Measurements from ENCODE around the gene HM13. TPM values are rescaled to one million over a fixed set of nuclear protein-coding genes. Genes with fewer than 3 reads are reported as not detected.

Gene HM13
- total and polyA plus RNA-seq, 2 of the 13 experiments (the other 11 are each of a cell fraction or from before 2014, with no cell fraction given) = 118 to 243 TPM

DNA sequence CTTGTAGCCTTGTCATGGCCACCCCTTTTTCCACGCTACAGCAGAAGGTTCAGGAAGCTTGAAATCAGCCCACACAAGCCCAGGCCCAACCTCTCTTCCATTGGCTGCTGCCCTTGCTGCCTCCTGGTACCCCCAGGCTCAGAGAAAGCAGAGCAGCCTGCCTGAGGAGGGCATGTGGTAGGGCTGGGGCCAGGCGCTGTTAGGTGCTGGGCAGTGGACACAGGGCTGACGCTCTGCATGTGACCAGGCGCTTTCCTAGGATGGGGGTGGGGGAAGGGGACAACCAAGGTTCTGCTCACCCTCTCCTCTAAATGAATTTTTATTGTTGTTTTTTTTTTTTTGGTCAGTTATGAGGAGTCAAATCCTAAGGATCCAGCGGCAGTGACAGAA lies 54.5 kb downstream of the HM13 start:
- Histone ChIP-seq H3K9me3 (ENCODE audit: low read length) (no peaks in the 10 kb centered on the region), H4K20me1 (ENCODE audit: insufficient read depth, low read length) (no peaks in the 10 kb centered on the region), H3K27ac (ENCODE audit: extremely low read length, insufficient read depth, low read length) (peak overlapping the region; percentile 57), H3K27me3 (ENCODE audit: control insufficient read depth in 1 of 2, insufficient read depth in 2 of 2, low read length in 2 of 2) (no peaks in the 10 kb centered on the region; a peak in 1 of 5 replicates), H3K4me1 (ENCODE audit: insufficient read depth, low read length) (peaks cover 49% of the 10 kb centered on the region), H3K9ac (ENCODE audit: insufficient read depth, low read depth, low read length) (no peak overlapping the region), H2AFZ (ENCODE audit: low read length) (no peak overlapping the region), H3K4me2 (ENCODE audit: low read depth, low read length) (no peak overlapping the region), H3K79me2 (ENCODE audit: insufficient read depth, low read length) (peaks cover 9% of the 10 kb centered on the region), H3K4me3 (replicated peaks in 1 of 3; ENCODE audit: insufficient read depth in 1 of 3, low read depth in 2 of 3, low read length in 3 of 3) (no peak overlapping the region), H3K36me3 (replicated peaks in 1 of 2; ENCODE audit: control insufficient read depth in 1 of 2, insufficient read depth in 2 of 2, low read length in 2 of 2) (peaks cover 33 to 39% of the 10 kb centered on the region in 2 experiments)
- no TSS peak for BruUV-seq (replicated peaks)
- DNase-seq (ENCODE audit: low spot score) (no peak), ATAC-seq (no peak; the same call in 2 of the 3 replicates), FAIRE-seq (no peak)
- intact Hi-C loops (cut with micrococcal nuclease; ENCODE audit: unreplicated experiment) = loop anchor here (1.0 kb wide), 3 partner anchors 8 to 44 kb away; no protein-coding TSS in a partner anchor
- in situ Hi-C loops (cut with HindIII; ENCODE audit: extremely low pct_ligation_motif_present, low pct_unique_long_range_greater_than_20kb) = loop anchor here (10.0 kb wide), 1 partner anchor 156 kb away; the partner anchor contains the start of gene BCL2L1
- POLR2A ChIA-PET = interaction anchor here (0.7 to 16.4 kb wide), 9 partner anchors 9 to 158 kb away, joined by 3 to 1427 read pairs (median 7); partner anchors contain the start of gene ID1
- WGBS (ENCODE audit: low lambda C conversion rate) = 92% methylated on average over 5 of the region's 5 CpGs
- CTCF ChIA-PET (ENCODE audit: low intra/inter-chr PET ratio, low total read pairs) = interaction anchor here (1.0 to 7.7 kb wide), 5 partner anchors 8 to 51 kb away, joined by 4 to 335 read pairs (median 11); no protein-coding TSS in a partner anchor
- peak; percentile 5; the same call in 1 of the 2 replicates for TF ChIP-seq BHLHE40 (IDR thresholded peaks at IDR 0.05; ENCODE audit: low read length)
- TF ChIP-seq IKZF5 (CRISPR knock-in tag; IDR thresholded peaks at IDR 0.05) = no peak
- TF ChIP-seq ZNF576 (CRISPR knock-in tag; IDR thresholded peaks at IDR 0.05) = peak; percentile 62; the same call in 1 of the 2 replicates
- TF ChIP-seq SIX1 (CRISPR knock-in tag; IDR thresholded peaks at IDR 0.05; ENCODE audit: borderline replicate concordance) = no peak
- TF ChIP-seq, protein P1, sequence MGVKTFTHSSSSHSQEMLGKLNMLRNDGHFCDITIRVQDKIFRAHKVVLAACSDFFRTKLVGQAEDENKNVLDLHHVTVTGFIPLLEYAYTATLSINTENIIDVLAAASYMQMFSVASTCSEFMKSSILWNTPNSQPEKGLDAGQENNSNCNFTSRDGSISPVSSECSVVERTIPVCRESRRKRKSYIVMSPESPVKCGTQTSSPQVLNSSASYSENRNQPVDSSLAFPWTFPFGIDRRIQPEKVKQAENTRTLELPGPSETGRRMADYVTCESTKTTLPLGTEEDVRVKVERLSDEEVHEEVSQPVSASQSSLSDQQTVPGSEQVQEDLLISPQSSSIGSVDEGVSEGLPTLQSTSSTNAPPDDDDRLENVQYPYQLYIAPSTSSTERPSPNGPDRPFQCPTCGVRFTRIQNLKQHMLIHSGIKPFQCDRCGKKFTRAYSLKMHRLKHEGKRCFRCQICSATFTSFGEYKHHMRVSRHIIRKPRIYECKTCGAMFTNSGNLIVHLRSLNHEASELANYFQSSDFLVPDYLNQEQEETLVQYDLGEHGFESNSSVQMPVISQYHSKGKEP (CRISPR knock-in tag; IDR thresholded peaks at IDR 0.05) = no peak
- no peak for TF ChIP-seq REPIN1 (CRISPR knock-in tag; IDR thresholded peaks at IDR 0.05; ENCODE audit: borderline replicate concordance, low read depth)
- TF ChIP-seq ZSCAN20 (CRISPR knock-in tag; IDR thresholded peaks at IDR 0.05; ENCODE audit: borderline replicate concordance) = no peak
- TF ChIP-seq, protein P2, sequence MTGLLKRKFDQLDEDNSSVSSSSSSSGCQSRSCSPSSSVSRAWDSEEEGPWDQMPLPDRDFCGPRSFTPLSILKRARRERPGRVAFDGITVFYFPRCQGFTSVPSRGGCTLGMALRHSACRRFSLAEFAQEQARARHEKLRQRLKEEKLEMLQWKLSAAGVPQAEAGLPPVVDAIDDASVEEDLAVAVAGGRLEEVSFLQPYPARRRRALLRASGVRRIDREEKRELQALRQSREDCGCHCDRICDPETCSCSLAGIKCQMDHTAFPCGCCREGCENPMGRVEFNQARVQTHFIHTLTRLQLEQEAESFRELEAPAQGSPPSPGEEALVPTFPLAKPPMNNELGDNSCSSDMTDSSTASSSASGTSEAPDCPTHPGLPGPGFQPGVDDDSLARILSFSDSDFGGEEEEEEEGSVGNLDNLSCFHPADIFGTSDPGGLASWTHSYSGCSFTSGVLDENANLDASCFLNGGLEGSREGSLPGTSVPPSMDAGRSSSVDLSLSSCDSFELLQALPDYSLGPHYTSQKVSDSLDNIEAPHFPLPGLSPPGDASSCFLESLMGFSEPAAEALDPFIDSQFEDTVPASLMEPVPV (CRISPR knock-in tag; IDR thresholded peaks at IDR 0.05) = no peak
- no peak for TF ChIP-seq GATA4 (IDR thresholded peaks at IDR 0.05; ENCODE audit: borderline replicate concordance, low read depth)
- no peak for TF ChIP-seq CREB3 (CRISPR knock-in tag; IDR thresholded peaks at IDR 0.05)
- no peak for TF ChIP-seq SP5 (CRISPR knock-in tag; IDR thresholded peaks at IDR 0.05; ENCODE audit: borderline replicate concordance, low read depth)
- no peak for TF ChIP-seq ZBTB49 (CRISPR knock-in tag; IDR thresholded peaks at IDR 0.05; ENCODE audit: borderline replicate concordance)
- TF ChIP-seq ZNF24 (IDR thresholded peaks at IDR 0.05) = no peak

Data from HepG2 (cell line).